ENCODE results near the gene CYTH1.

The CYTH1 gene

GRCh38 chr17:78710607-78711006 is 71.5 kb downstream of the CYTH1 start:
- no peak for DNase-seq

- DNase-seq, result no peak
Observed at GRCh38 chr17:78709751-78710181, 72.3 kb downstream of the CYTH1 start.

- DNase-seq, result no peak
Observed at GRCh38 chr17:78709119-78709681, 72.9 kb downstream of the CYTH1 start.

- DNase-seq, result no peak
Observed at GRCh38 chr17:78708510-78708973, 73.5 kb downstream of the CYTH1 start.

DNA sequence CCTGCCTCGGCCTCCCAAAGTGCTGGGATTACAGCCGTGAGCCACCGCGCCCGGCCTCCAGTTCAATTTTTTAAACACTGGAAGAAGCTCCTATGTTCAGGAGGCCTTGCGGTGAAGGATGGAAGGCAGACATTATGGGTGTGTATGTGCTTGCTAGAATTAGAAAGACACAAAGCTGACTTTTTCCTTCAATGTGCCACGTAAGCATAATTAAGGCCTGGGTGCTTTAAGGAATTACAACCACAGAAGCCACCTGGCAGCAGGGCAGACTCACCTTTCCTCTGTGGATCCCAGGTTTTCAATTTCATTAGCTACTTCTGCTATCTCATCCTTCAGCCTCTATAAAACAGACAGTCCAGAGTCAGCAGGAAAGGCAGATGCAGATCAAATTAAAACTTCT is 74.2 kb downstream of the CYTH1 start:
- no peak for DNase-seq

DNA sequence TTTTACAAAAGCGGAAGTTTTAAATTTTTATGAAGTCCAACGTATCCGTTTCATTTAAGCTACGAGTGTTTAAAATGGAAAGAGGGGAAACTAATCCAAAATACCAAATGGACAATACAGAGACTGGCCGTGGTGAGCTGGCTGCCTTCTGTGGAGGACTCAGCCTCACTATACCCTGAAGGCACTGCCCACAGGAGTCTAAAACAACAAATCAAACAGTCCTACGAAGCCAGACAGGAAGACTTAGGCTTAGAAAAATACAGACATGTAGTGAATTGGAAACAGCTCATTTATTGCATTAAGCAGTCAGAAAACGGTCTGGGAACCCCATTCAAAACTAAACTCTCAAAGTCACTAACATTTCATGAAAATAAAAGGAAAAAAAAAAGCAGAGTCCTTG is 75.1 kb downstream of the CYTH1 start:
- no peak for DNase-seq

GRCh38 chr17:78706271-78706915 is 75.7 kb downstream of the CYTH1 start:
- no peak for DNase-seq

- no peak for DNase-seq
Observed at GRCh38 chr17:78705071-78705470, 77.0 kb downstream of the CYTH1 start.

GRCh38 chr17:78704594-78704993 is 77.5 kb downstream of the CYTH1 start:
- DNase-seq, result no peak

GRCh38 chr17:78697554-78698343 is 84.3 kb downstream of the CYTH1 start:
- DNase-seq, result no peak

DNA sequence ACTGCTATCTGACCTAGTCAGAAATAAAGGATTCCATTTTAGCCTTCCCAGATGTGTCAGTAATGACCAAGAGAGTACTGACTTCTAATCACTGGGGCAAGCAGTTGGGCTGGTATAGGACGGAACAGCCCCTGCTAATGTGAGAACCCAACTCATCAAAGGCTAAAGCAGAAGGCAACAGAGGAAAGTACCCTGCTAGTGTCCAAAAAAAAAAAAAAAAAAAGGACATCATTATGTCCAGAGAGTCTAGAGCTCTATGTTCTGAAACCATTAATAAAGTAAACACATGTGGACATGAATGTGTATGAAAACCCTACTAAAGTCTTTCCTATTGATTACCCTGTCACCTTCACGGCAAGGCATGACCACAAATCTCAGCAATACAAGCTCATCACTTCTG is 85.0 kb downstream of the CYTH1 start:
- no peak for DNase-seq

- no peak for DNase-seq
Observed at GRCh38 chr17:78696016-78696982, 85.8 kb downstream of the CYTH1 start.

- no peak for DNase-seq
Observed at GRCh38 chr17:78694805-78695531, 87.1 kb downstream of the CYTH1 start.

- DNase-seq, result no peak
Observed at GRCh38 chr17:78693346-78694083, 88.6 kb downstream of the CYTH1 start.

DNA sequence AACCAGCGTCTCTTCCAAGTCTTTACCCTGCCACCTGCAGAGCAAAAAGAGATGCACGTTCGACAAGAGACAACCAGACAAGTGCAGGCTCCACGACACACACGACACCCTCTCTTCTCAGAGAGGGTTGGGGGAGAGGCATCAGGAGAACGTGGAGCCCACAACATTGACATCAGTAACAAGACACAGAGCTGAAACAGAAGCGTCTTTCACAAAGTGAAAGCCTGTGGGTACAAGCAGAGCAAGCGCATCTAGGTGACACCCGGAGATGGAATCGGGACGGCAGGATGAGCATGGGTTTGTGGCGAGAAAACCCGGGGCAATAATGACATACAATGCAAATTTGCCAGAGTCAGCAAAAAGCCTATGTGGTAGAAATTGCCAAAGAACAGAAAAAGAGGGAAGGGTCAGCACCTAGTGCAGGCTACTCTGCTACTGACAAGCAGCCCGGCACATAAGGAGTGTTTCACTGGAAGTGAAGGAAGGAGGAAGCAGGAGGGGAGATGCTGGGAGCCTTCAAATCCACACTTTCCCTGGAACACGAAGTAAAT is 89.5 kb downstream of the CYTH1 start:
- no peak for DNase-seq

DNA sequence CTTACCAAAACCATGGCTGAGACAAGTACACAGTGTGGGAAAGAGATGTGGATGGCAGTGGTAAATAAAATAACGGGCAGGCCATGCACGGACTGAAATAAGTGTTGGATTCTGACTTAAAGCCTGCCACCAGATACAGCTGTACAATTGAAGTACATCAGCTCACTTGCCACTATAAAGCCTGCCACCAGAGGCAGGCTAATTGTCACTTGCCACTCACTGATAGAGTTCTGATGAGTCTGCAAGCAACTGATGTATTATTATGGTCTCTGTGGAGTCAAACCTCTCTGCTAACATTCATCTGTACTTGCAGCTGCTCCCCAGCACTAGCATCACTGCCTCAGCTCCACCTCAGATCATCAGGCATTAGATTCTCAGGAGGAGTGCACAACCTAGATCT is 93.0 kb downstream of the CYTH1 start:
- DNase-seq, result no peak

DNA sequence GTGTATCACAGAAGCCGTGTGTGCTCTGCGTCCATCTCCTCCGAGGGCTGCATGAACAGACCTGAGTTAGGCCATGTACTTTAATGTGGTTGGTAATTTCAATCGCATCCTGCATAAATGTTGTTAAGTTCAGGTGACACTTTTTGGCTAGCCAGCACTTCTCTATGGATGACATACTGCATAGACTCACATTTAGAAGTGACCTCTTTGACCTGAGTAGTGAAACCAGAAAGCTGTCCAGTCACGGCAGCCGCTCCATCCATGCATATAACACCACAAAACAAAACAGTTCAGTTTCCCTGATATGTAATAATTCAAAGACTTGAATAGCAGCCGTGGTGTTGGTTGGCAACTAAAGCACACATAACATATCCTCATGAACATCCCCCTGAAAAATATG is 94.1 kb downstream of the CYTH1 start:
- DNase-seq, result no peak

DNA sequence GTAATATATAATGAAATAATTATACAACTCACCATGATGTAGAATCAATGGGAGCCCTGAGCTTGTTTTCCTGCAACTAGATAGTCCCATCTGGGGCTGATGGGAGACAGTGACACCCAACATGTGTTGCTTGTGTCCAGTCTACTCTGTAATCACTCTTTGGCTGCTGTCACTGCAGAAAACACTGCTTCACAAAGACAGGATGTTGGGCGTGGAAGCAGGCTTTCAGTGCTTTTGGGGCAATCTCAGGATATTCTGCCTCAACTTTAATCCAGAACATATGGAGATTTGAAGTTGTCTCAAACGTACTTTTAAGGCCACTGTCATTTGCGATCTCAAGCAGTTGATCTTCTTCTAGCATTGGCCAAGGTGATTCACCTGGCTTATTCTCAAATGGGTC is 94.9 kb downstream of the CYTH1 start:
- DNase-seq, result no peak

GRCh38 chr17:78684026-78684425 is 98.0 kb downstream of the CYTH1 start:
- DNase-seq, result no peak

GRCh38 chr17:78683408-78683961 is 98.6 kb downstream of the CYTH1 start:
- no peak for DNase-seq

DNA sequence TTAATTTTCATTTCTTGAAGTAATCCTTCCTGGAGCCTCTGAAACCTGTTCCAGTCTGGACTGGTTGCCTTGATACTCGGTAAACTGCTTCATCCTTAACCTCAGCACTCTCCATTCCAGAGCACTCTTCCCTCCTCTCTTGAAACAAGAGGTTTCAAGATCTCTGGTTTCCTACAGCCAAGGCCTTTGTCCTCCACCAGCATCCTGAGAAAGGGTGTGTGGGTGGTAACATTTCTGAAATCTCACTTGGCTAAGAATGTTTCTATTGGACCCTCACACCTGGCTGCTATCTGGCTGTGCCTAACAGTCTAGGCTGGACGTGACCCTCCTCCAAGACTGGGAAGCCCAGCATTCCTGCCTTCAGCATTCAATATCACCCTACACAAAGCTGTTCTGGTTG is 99.7 kb downstream of the CYTH1 start:
- no peak for DNase-seq
